Uterus (tissue), 2 donors: ENCODE results near the gene ELOVL2.

Experiments
- CTCF ChIP-seq, 4 experiments: fragments of 200-600 bp in 2 of 4; fragments of 450-650 bp in 2 of 4; sonication (generic) in 2 of 4; IDR thresholded peaks; one replicate each; pipeline ENCODE4 v1.5.1; 2016 to 2019; ENCODE audit warnings: antibody characterized with exemption in 4 of 4, mild to moderate bottlenecking in 2 of 4, moderate library complexity in 1 of 4
- POLR2A ChIP-seq, 2 donors: fragments of 450-650 bp; IDR thresholded peaks; one replicate each; pipeline ENCODE4 v1.6.1; 2016; ENCODE audit warnings: antibody characterized with exemption in 2 of 2, mild to moderate bottlenecking in 1 of 2, moderate library complexity in 1 of 2

GRCh38 chr6:11042750-11043377 is 1.2 kb downstream of the ELOVL2 start:
- TF ChIP-seq CTCF (IDR thresholded peaks at IDR 0.05) (no peak), POLR2A (IDR thresholded peaks at IDR 0.05) (no peak)
